HCT116 (cell line): Measurements from ENCODE around the gene EPYC. TPM values are rescaled to one million over a fixed set of nuclear protein-coding genes. Genes with fewer than 3 reads are reported as not detected.

Experiments used
- ATAC-seq: fragments of 200-7000 bp; cut with Tn5 transposase; 2 replicates; pipeline ENCODE4 v1.9.1; 2020; ENCODE audit warnings: mild to moderate bottlenecking, moderate library complexity
- BruUV-seq: library from RNA; stranded (reverse); fragments of 400-500 nt; replicated peaks from 2 replicates; lab custom pipeline; 2021; lab: Mats Ljungman, UMichigan
- CTCF ChIA-PET: fragments of 300-600 bp; sonication (Branson Sonifier 250); formaldehyde crosslinking; loops from one replicate; lab custom pipeline; 2021; ENCODE audit warnings: antibody characterized with exemption; lab: Charles Lee
- POLR2A ChIA-PET: fragments of 300-600, 350-600 bp; sonication (Branson Sonifier 250); formaldehyde crosslinking; loops from one replicate; lab custom pipeline; 2021; ENCODE audit warnings: antibody characterized with exemption; lab: Charles Lee
- RAD21 ChIA-PET, 2 experiments: fragments of 300-600 bp; sonication (Branson Sonifier 250); formaldehyde crosslinking; loops; one replicate each; lab custom pipeline; 2023; ENCODE audit warnings: low total read pairs in 2 of 2; ENCODE audit not compliant: uncharacterized antibody in 2 of 2, unreplicated experiment in 2 of 2, low non-redundant PET in 1 of 2; lab: Charles Lee
- DNase-seq: peaks from one replicate; pipeline ENCODE4 v3.0.0-alpha.2; 2010; ENCODE audit warnings: low read depth, low spot score
- H2AFZ ChIP-seq: fragments of 200-600 bp; shearing (Covaris generic), sonication (generic); 2 replicates; pipeline ENCODE4 v1.6.1; 2017; ENCODE audit warnings: low read depth, mixed run types, mixed read lengths, antibody characterized with exemption, low read length; ENCODE audit not compliant: poor library complexity, severe bottlenecking
- H3K27ac ChIP-seq: 2 replicates; pipeline ENCODE4 v1.5.1; 2012; ENCODE audit warnings: low read depth, low read length
- H3K27me3 ChIP-seq: fragments of 200-600 bp; sonication (generic); 2 replicates; pipeline ENCODE4 v1.6.1; 2016; ENCODE audit warnings: mixed run types, low read length, mixed read lengths; ENCODE audit not compliant: insufficient read depth
- H3K36me3 ChIP-seq, 2 experiments: fragments of 200-500 bp in 1 of 2; fragments of 200-600 bp in 1 of 2; sonication (Bioruptor generic) in 1 of 2; sonication (generic) in 1 of 2; 2 replicates each; pipeline versions ENCODE4 v1.5.1 to v1.6.1; 2014 to 2016; ENCODE audit warnings: low read length in 2 of 2, inconsistent platforms in 1 of 2, mixed read lengths in 1 of 2, mixed run types in 1 of 2; ENCODE audit not compliant: insufficient read depth in 2 of 2, control insufficient read depth in 1 of 2
- H3K4me1 ChIP-seq, 2 experiments: fragments of 200-600 bp in 1 of 2; sonication (generic) in 1 of 2; 2 replicates each; pipeline versions ENCODE4 v1.5.1 to v1.6.1; 2012 to 2017; ENCODE audit warnings: low read length in 2 of 2, inconsistent platforms in 1 of 2, mild to moderate bottlenecking in 1 of 2, mixed read lengths in 1 of 2, mixed run types in 1 of 2, moderate library complexity in 1 of 2; ENCODE audit not compliant: insufficient read depth in 2 of 2, control insufficient read depth in 1 of 2
- H3K4me2 ChIP-seq: fragments of 200-600 bp; sonication (generic); 2 replicates; pipeline ENCODE4 v1.6.1; 2017; ENCODE audit warnings: mixed run types, low read length, mixed read lengths
- H3K4me3 ChIP-seq, 2 experiments: fragments of 200-600 bp in 1 of 2; sonication (generic) in 1 of 2; replicated peaks in 1 of 2; 2 replicates each; pipeline ENCODE4 v1.5.1; 2011 to 2016; ENCODE audit warnings: low read length in 2 of 2, control low read depth in 1 of 2, low read depth in 1 of 2, mild to moderate bottlenecking in 1 of 2, mixed read lengths in 1 of 2, mixed run types in 1 of 2
- H3K79me2 ChIP-seq: fragments of 200-600 bp; sonication (generic); 2 replicates; pipeline ENCODE4 v1.6.1; 2017; ENCODE audit warnings: mild to moderate bottlenecking, mixed run types, low read length, moderate library complexity, mixed read lengths; ENCODE audit not compliant: insufficient read depth
- H3K9ac ChIP-seq: fragments of 200-600 bp; sonication (generic); 2 replicates; pipeline ENCODE4 v1.6.1; 2016; ENCODE audit warnings: low read length, mixed read lengths
- H3K9me2 ChIP-seq: fragments of 200-600 bp; sonication (generic), shearing (Covaris generic); 2 replicates; pipeline ENCODE4 v1.6.1; 2017; ENCODE audit warnings: mixed run types, mild to moderate bottlenecking, moderate library complexity; ENCODE audit not compliant: insufficient read depth
- H3K9me3 ChIP-seq, 2 experiments: fragments of 200-500 bp in 1 of 2; fragments of 200-600 bp in 1 of 2; sonication (Bioruptor generic) in 1 of 2; sonication (generic) in 1 of 2; 2 replicates each; pipeline ENCODE4 v1.6.1; 2014 to 2017; ENCODE audit warnings: low read length in 2 of 2, mixed read lengths in 2 of 2, inconsistent platforms in 1 of 2, low read depth in 1 of 2, mild to moderate bottlenecking in 1 of 2, mixed run types in 1 of 2, moderate library complexity in 1 of 2; ENCODE audit not compliant: control insufficient read depth in 1 of 2, insufficient read depth in 1 of 2
- H4K20me1 ChIP-seq: fragments of 200-600 bp; sonication (generic), shearing (Covaris generic); 2 replicates; pipeline ENCODE4 v1.6.1; 2017; ENCODE audit warnings: mixed run types, mild to moderate bottlenecking, moderate library complexity; ENCODE audit not compliant: insufficient read depth
- CBX3 ChIP-seq: IDR thresholded peaks from 2 replicates; pipeline ENCODE4 v1.6.1; 2012; ENCODE audit warnings: low read depth
- CTCF ChIP-seq, 3 experiments: fragments of 200-600 bp in 1 of 3; sonication (generic) in 1 of 3; IDR thresholded peaks in 2 of 3; conservative IDR thresholded peaks in 1 of 3; 2 replicates each; pipeline ENCODE4 v1.5.1; 2012 to 2017; ENCODE audit warnings: low read depth in 2 of 3, low read length in 2 of 3, antibody characterized with exemption in 1 of 3, borderline replicate concordance in 1 of 3, control low read depth in 1 of 3, mild to moderate bottlenecking in 1 of 3, mixed read lengths in 1 of 3, mixed run types in 1 of 3, moderate library complexity in 1 of 3; ENCODE audit not compliant: insufficient read depth in 1 of 3
- EGR1 ChIP-seq: IDR thresholded peaks from 2 replicates; pipeline ENCODE4 v1.6.1; 2012; ENCODE audit warnings: low read depth
- FOSL1 ChIP-seq: IDR thresholded peaks from 2 replicates; pipeline ENCODE4 v1.6.1; 2012; ENCODE audit warnings: low read depth
- REST ChIP-seq: IDR thresholded peaks from 2 replicates; pipeline ENCODE4 v1.6.1; 2012; ENCODE audit warnings: low read depth
- SP1 ChIP-seq: IDR thresholded peaks from 2 replicates; pipeline ENCODE4 v1.6.1; 2012; ENCODE audit warnings: low read depth
- TCF7L2 ChIP-seq: IDR thresholded peaks from 2 replicates; pipeline ENCODE4 v1.7.0; 2011; ENCODE audit warnings: borderline replicate concordance, inconsistent platforms; ENCODE audit not compliant: insufficient read depth, insufficient read length; ENCODE audit errors: extremely low read depth
- YY1 ChIP-seq: IDR thresholded peaks from 2 replicates; pipeline ENCODE4 v1.6.1; 2011; ENCODE audit warnings: low read length, low read depth, moderate library complexity, mild to moderate bottlenecking; ENCODE audit not compliant: insufficient replicate concordance; ENCODE audit errors: extremely low read depth
- ZFX ChIP-seq: fragments of 450-650 bp; IDR thresholded peaks from 2 replicates; pipeline ENCODE4 v1.6.1; 2017
- ZNF274 ChIP-seq: fragments of 200-500 bp; sonication (Bioruptor generic); IDR thresholded peaks from 2 replicates; pipeline ENCODE4 v1.6.1; 2014; ENCODE audit warnings: mild to moderate bottlenecking, low read depth, low read length, inconsistent platforms
- intact Hi-C: fragments of 100-400 bp; cut with micrococcal nuclease; formaldehyde crosslinking; loops from 2 replicates; pipeline ENCODE4 v1.10.0; 2022
- total RNA-seq: library from RNA; stranded (reverse); gene quantifications from one replicate; pipeline ENCODE4 v1.2.1, GENCODE V29; 2021; ENCODE audit not compliant: unreplicated experiment

Gene EPYC
- total RNA-seq, 1 experiment from 2014 or later, result not detected

DNA sequence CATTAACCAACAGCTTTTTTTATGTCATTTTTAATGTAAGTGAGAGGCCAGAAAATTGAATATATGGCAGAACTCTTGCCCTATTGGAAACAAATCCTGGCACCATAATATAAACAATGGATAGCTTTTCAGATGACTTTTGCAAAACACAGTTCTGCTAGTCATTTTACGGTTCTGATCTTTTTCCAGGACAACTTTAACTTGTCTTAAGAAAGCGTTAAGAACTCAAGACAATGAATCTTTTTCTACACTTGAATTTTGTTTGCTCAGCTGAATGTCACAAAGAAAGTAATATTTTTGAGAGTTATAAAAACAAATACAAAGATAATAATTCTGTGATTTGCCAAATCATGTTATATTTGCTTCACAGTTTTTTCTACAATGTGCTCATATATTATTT, 39.8 kb upstream of the EPYC start:
- Histone ChIP-seq H3K9ac (no peak overlapping the region), H3K27me3 (no peaks in the 10 kb centered on the region), H3K4me3 (no peak overlapping the region), H3K4me2 (no peak overlapping the region), H3K9me2 (no peaks in the 10 kb centered on the region), H3K79me2 (no peaks in the 10 kb centered on the region), H3K9me3 (no peaks in the 10 kb centered on the region), H3K27ac (no peak overlapping the region), H4K20me1 (no peaks in the 10 kb centered on the region), H2AFZ (no peak overlapping the region), H3K4me1 (no peaks in the 10 kb centered on the region), H3K36me3 (no peaks in the 10 kb centered on the region)
- POLR2A ChIA-PET, result no interaction called here
- ATAC-seq (no peak), DNase-seq (no peak)
- intact Hi-C loops, result no loop called here
- RAD21 ChIA-PET, result no interaction called here
- TF ChIP-seq TCF7L2, result no peak
- TF ChIP-seq SP1, result no peak
- no peak for TF ChIP-seq EGR1
- no peak for TF ChIP-seq CTCF (IDR thresholded peaks at IDR 0.05 in 2 of 3, conservative IDR thresholded peaks at IDR 0.05 in 1 of 3; ENCODE audit: borderline replicate concordance in 1 of 3, insufficient read depth in 1 of 3, low read depth in 2 of 3, low read length in 2 of 3)
- TF ChIP-seq CBX3, result no peak
- no peak for TF ChIP-seq FOSL1
- TF ChIP-seq ZNF274, result no peak
- CTCF ChIA-PET, result no interaction called here
- BruUV-seq, result no TSS peak

DNA sequence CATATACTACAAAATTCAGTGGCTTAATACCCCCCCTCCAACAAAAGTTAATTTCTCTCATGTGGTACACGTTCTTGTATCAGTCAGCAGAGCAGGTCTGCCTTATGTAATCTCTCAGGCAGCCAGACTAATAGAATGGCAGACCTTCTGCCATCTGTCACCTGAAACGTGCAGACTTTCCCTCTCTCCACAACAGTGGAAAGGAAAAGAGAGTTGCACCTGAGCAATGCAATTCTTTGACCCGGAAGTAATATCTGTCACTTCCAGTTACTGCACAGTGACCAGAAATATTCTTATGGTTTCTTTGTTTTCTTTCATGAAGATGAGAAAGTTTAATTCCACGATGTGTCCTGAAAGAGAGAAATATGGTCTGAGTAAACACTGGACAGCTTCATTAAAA, 38.6 kb upstream of the EPYC start:
- Histone ChIP-seq H3K4me2 (no peak overlapping the region), H2AFZ (no peak overlapping the region), H3K9ac (no peak overlapping the region), H3K36me3 (no peaks in the 10 kb centered on the region), H3K4me3 (no peak overlapping the region), H3K4me1 (no peaks in the 10 kb centered on the region), H3K27ac (no peak overlapping the region), H3K9me2 (no peaks in the 10 kb centered on the region), H3K9me3 (no peaks in the 10 kb centered on the region), H3K27me3 (no peaks in the 10 kb centered on the region), H4K20me1 (no peaks in the 10 kb centered on the region), H3K79me2 (no peaks in the 10 kb centered on the region)
- DNase-seq (no peak), ATAC-seq (no peak)
- CTCF ChIA-PET, result no interaction called here
- TF ChIP-seq REST (no peak), ZFX (no peak), YY1 (no peak), CBX3 (no peak)
- POLR2A ChIA-PET, result no interaction called here
- no TSS peak for BruUV-seq
- RAD21 ChIA-PET, result no interaction called here
- intact Hi-C loops, result no loop called here
